Cortex of kidney (tissue), 1 donor: Measurements from ENCODE around the gene PRM2.

Source experiments
- DNase-seq: peaks from one replicate; lab custom pipeline; 2025; lab: John Stamatoyannopoulos, UW

PRM2 gene

DNA sequence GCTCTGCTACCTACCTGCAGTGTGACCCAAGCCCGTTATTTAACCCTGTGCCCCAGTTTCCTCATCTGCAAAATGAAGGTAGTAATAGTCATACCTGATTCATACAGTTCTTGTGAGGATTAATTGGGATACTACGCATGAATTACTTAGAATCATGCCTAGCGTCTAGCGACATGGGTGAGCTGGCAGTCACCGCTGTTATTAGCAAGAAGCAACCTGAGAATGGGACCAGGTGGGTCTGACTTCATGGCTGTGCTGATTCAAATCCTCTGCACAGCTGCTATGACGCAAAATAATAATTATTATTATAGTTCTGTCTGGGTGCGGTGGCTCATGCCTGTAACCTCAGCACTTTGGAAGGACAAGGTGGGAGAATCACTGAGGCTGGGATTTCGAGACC, 28.1 kb downstream of the PRM2 start:
- DNase-seq: no peak

DNA sequence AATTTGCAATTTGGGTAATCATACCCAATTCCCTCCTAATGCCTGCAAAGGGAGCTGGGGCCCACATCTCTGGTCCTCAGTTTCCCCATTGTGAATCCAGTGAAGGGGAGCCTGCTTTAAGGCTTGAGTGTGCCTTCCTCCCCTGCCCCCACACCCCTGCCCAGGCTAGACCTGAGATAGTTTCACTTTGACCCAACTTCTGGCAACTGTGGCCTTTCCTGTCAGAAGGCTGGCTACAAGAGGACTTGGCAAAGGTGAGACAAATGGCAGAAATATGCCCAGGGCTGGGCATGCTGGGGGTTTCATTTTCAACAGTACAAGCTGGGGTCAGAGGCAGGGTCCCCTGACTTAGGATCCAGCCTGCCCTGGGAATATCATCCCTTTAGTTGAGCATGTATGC, 30.3 kb downstream of the PRM2 start:
- no peak for DNase-seq

DNA sequence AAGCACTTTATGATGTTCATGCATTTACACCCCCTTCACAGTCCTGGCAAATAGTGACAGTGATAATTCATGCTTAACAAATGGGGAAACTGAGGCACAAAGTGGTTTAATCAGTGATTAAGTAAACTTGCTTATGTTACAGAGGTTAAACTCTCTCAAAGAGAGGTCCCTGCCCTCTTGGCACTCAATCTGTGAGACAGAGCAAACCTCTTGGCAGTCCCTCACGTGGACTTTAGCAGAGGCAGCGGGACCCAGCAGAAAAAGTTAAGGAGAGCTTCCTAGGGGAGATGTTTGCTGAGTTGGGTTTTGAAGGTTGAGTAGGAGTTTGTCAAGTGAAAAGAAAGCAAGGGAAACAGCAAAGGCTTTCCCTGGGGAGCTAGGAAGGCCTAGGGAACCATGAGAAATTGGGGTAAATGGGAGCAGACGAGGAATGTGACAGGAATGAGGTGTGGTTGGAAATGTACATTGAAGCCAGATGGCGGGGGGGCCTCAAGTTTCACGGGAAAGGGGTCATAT, 31.0 kb downstream of the PRM2 start:
- no peak for DNase-seq

DNA sequence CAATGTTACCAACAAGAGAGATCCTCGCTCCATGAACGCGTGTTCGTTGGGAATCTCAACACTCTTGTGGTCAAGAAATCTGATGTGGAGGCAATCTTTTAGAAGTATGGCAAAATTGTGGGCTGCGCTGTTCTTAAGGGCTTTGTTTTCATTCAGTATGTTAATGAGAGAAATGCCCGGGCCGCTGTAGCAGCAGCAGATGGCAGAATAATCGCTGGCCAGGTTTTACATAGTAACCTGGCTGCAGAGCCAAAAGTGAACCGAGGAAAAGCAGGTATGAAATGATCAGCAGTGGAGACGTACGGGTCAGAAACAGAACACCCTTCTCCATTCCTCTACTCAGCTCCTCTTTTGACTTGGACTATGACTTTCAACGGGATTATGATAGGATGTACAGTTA, 33.6 kb downstream of the PRM2 start:
- DNase-seq: no peak

DNA sequence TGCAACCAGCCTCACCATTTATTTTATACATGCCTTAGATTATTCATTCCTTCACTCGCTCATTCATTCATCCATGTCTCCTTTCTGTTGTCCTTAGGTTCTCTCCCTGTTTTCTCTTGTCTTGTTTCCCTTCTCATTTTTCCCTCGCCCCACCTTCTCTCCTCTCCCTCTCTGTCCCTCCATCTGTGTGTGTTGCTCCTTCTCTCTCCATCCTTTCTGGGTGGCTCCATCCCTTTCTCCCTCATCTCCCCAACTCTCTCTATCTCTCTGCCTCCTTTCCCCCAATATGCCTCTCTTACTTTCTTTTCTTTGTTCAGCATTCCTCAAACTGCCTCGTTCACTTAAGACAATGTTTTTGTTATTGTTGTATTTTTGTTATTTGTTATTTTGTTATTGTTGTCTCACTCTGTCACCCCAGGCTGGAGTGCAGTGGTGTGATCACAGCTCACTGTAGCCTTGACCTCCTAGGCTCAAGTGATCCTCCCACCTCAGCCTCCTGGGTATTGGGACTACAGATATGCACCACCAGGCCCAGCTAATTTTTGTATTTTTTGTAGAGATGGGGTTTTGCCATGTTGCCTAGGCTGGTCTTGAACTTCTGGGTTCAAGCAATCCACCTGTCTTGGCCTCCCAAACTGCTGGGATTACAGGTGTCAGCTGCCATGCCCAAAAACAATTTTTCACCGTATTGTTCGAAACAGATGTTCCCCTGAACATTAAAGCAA, 34.6 kb downstream of the PRM2 start:
- no peak for DNase-seq

DNA sequence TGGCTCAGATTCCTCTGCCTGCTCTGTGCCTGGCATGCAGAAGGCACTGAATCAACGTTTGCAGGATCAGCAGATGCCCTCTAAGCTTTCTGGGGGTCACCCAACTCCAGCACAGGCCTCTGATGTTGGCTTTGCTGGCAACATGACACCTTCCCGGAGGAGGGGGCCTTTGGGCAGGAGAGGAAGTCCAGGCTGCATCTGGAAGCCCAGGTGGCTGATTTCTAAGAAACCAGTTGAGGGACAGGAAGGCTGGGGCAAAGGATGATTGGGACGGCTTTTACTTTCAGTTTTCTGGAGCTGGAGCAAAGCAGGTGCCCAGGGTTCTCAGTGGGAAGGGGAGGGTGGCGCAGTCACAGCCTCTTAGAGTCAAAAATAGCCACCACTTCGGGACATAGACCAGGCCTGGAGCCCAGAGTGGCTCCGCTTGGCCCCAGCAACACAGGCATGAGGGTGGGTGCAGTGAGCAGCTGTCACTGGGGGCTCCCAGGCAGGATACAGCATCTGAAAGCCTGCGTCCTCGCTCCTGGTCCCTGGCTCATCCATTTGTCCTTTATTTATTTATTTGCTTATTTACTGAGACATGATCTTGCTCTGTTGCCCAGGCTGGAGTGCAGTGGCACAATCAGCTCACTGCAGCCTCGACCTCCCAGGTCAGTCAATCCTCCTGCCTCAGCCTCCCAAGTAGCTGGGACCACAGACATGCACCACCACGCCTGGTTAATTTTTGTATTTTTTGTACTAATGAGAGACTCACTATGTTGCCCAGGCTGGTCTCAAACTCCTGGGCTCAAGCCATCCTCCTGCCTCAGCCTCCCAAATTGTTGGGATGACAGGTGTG, 35.4 kb downstream of the PRM2 start:
- no peak for DNase-seq

DNA sequence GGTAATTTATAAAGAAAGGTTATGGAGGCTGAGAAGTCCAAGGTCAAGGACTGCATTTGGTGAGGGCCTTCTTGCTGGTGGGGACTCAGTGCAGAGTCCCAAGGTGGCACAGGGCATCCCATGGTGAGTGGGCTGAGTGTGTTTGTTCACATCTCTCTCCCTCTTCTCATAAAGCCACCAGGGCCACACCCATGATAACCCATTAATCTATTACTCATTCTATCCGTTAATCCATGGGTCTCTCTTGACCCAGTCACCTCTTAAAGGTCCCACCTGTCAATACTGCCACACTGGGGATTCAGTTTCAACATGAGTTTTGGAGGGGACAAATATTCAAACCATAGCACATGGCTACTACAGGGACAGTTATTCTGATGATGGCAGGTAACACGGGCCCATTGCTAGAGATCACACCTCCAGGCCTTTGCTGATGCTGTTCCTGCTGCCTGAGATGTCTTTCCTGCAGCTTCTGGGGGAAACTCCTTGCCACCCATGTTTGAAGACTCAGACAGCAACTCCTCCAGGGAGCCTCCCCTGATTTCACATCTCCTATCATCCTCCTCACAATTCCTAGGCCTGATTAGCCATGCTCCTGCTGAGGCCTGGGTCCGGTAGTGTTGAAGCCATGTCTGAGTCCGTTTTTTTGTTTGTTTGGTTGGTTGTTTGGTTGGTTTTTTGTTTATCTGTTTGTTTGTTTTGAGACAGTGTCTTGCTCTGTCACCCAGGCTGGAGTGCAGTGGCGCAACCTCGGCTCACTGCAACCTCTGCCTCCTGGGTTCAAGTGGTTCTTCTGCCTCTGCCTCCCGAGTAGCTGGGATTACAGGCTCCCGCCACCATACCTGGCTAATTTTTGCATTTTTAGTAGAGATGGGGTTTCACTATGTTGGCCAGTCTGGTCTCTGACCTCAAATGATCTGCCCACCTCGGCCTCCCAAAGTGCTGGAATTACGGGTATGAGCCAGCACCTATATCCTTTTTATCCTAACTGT, 36.3 kb downstream of the PRM2 start:
- DNase-seq: no peak

DNA sequence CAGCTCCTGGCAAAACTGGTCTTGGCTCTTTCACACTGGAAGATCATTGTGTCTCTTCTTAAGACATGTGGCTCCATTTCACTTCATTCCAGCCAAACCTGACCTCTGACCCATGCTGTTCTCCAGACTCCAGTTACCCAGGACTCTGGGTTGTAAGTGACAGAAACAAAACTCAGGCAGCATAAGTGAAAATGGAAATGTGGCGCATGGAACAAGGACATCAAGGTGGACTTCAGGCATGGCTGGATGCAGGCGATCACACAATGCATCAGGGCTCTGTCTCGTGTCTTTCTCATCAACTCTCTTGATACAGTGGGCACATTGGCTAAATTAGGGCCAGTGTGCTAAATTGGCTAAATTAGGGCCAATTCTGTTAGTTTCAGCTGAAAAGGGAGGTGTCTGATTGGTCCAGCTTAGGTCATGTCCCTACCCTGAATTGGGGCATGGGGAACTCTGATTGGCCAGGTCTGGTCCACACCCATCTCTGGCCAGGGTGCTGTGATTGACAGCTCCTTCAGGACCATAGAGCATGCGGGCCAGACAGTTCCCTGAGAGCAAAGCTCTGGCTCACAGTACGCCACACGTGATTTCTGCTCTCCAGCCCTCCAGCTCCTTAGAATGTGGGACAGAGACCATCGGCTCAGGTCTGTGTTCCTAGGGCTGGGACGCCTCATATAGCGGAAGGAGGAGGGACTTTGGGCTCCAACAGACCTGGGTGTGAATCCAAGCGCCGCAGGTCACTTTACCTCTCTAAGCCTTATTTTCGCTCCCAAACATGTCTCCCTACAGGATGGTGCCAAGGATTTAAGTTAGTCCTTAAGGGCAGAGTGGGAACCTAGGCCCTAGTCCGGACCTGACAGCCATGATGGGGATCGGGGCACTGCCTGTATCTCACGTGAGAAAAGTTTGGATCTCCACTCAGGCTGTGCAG, 37.7 kb downstream of the PRM2 start:
- no peak for DNase-seq

DNA sequence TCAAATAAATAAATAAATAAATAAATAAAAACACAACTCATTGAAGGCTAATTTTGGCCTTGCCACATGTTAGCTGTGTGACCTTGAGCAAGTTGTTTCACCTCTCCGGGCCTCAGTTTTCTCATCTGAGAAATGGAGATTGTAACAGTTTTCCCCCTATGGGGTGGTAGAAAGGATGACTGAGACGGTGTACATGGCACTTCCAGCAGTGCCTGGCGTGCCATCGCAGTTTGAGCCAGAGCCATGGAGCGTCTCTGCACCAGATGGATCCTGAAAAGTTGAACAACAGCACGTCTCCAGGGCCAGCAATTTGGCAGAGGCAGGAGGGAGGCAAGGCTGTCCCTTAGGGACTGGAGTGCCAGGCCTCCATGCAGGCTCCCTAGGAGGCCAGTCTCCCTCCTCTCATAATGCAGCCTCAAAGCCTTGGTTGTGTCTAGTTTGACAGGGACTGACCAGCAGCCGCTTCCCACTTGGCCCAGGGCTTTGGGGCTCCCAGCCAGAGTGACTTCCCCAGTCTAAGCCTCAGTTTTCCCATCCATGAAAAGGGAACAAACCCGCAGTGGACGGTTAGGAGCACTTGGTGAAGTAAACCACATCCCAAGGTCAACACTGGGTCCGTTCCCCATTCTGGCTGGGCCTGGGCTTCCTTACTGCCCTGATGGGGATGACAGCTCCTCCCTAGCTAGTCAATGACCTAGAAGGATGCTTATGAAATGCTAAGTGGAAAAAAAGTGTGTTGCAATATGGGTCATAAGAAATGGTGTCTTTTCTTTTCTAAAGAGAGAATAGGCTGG, 39.6 kb downstream of the PRM2 start:
- DNase-seq: no peak

DNA sequence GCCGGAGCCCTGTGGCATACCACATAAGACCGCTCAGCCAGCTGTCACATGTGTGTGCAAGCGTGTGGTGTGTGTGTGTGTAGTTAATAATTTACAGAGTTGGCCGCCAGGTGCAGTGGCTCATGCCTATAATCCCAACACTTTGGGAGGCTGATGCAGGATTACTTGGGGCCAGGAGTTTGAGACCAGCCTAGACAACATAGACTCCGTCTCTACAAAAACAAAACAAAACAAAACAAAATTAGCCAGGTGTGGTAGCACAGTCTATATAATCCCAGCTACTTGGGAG, 40.6 kb downstream of the PRM2 start:
- DNase-seq: no peak

DNA sequence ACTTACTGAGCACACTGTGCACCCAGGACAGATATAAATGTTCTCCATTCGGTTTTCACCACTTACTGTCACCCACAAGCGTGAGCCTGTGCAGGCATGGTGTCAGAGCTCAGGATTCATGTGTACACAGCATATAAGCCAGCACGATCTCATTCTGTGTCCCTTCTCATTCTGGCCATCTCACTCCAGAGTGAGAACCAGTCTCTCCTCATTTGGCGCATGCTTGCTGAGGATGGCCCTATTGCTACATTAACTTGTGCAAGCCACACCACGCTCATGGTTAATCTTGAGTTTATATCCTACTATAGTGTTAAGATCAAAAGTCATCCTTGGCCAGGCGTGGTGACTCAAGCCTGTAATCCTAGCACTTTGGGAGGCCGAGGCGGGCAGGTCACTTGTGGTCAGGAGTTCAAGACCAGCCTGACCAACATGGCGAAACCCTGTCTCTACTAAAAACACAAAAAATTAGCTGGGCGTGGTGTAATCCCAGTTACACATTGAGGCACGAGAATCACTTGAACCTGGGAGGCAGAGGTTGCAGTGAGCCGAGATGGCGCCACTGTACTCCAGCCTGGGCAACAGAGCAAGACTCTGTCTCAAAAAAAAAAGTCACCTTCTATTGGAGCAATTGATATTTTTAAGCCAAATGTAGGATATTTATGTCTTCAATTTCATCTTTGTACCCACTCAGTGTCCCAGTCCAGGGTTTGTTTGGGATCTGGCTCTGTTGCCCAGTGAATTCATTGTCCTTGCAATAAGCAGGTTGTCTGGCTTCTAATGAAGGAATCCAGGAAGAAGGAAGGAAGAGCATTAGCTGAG, 41.2 kb downstream of the PRM2 start:
- no peak for DNase-seq

DNA sequence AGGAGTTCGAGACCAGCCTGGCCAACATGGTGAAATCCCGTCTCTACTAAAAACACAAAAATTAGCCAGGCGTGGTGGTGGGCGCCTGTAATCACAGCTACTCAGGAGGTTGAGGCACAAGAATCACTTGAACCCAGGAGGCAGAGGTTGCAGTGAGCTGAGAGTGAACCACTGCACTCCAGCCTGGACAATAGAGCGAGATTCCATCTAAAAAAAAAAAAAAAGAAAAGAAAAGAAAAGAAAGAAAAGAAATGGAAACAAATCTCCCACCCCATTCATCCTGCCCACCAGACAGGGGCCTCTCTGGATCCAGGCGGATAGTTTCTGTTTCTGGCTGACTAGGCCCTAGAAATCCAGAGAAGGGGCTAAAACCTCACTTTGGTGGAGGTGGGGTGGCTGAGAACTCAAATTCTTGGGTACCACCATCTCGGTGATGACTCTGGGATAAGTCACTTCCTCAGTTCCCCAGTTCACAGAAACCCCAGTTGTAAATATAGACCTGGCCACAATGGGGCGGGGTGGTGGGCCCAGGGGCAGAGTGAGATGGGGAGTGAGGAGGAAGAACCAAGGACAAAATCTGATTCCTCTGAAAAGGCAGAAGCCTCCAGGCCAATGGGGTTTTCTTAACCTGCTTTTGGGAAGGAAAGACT, 42.4 kb downstream of the PRM2 start:
- no peak for DNase-seq

DNA sequence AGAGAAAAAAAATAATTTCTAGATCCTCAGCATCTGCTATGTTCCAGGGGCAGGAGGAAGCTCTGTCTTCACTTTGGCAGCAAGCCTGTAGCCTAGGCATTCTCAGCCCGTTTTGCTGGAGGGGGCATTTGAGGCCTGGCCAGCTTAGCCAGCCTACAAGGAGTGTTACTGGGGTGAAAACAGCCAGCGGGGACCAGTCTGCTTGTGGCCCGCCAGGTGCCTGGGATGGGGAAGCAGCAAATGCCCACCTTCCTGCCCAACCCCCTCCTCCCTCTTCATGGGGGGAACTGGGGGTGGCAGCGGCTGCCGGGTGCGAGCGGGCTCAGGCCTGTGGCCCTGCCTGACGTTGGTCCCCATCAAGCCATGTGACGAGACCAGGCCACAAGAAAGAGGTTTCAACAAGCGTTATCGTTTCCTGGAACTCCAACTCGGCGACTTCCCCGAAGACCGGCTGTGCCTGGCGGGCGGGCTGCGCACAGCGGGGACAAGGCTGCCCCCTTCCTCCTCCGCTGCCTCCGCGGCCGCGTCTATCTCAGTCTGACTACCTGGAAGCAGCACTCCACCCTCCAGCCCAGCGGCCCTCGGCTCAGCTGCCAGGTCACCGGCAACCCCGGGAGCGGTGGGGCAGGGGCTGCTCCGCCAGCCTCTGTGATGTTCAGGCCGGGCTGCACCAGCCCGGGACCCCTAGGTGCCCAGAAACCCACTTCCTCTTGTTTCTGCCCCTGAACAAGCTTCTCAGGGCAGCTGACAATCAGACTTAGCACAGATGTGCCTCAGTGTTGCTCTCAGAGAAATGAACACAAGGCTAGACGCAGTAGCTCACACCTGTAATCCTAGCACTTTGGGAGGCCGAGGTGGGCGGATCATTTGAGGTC, 43.2 kb downstream of the PRM2 start:
- no peak for DNase-seq

DNA sequence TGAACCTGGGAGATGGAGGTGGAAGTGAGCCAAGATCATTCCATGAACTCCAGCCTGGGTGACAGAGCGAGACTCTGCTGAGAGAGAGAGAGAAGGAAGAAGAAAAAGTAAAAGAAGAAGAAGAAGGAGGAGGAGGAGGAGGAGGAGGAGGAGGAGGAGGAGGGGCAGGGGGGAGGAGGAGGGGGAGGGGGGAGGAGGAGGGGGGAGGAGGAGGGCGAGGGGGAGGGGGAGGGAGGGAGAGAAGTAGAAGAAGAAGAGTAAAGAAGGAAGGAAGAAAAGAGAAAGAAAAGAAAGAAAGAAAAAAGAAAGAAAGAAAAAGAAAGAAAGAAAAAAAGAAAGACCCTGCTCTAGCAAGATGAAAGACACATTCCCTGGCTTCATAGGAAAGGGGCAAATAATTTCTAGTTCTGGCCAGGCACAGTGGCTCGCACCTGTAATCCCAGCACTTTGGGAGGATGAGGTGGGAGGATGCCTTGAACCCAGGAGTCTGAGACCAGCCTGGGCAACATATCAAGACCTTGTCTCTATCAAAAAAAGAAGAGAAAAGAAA, 43.9 kb downstream of the PRM2 start:
- DNase-seq: no peak

DNA sequence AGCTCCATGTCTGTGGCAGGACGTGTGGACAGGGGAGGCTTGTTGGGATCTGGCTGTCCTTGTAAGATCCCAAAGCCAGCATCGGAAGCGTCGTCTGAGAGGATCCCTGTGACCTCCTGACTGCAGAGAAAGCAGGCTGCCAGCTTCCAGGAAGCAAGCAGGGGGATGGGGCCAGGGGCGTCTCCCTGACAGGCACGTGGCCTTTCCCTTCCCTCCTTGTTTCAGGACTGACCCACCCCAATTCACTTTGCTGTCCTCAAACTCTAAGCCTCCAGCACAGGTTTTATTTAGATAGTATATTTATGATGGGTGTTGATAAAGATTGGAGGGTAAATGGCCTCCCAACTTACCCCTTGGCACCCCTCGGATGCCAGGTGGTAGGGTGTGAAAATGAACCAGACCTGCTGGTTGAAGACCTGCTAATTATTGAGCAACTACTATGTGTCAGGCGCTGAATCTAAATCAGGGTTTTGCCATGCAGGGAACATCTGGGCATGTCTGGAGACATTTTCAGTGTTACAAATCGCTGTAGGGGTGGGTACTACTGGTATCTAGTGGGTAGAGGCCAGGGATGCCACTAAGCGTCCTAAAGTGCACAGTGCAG, 44.8 kb downstream of the PRM2 start:
- DNase-seq: no peak

DNA sequence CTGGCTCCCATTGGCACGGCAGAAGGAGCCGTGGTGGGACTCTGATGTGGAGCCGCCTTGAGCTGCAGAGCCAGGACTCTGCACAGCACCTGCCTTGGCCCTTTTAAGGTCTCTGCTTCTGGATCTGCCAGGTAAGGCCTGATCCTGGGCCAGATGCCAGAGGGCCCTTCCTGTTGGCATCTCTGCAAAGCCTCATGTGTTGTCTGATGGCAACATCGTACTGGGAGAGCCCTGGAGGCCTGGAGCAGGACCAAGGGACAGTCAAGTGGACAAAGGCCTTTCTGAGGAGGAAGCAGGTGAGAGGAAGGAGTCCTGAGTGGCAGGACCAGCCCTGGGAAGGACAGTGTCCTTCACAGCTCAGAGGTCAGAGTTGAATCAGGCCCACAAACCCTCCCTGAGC, 46.4 kb downstream of the PRM2 start:
- DNase-seq: no peak

DNA sequence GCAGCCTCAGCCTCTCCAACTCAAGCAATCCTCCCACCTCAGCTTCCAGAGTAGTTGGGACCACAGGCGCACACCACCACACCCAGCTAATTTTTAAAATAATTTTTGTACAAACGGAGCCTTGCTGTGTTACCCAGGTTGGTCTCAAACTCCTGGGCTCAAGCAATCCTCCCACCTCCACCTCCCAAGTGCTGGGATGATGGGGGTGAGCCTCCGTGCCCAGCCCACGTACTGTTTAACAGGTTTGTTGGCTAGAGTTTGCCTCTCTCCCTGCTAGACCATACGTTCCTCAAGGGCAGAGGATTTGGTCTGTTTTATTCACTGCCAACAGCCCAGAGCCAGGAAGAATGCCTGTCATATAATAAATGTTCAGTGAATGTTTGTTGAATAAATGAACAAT, 46.8 kb downstream of the PRM2 start:
- no peak for DNase-seq
